Adrenal gland (tissue), 12 donors: ENCODE measurements around the gene STIM1. TPM values are rescaled to one million over a fixed set of nuclear protein-coding genes. Genes with fewer than 3 reads are reported as not detected.

ENCODE experiments used
- DNase-seq, 7 donors: peaks; one replicate each; pipeline ENCODE4 v3.0.0-alpha.2; 2019 to 2020
- H3K27ac ChIP-seq, 5 donors: fragments of 200-600 bp; sonication (generic) in 4 of 5; 1 replicate in 3 of 5; 2 replicates in 2 of 5; pipeline versions ENCODE4 v1.5.1 to v1.8.0; 2016 to 2020; ENCODE audit warnings: mild to moderate bottlenecking in 1 of 5
- H3K27me3 ChIP-seq: fragments of 200-600 bp; 2 replicates; pipeline ENCODE4 v1.8.0; 2021
- H3K36me3 ChIP-seq, 2 donors: fragments of 200-600 bp; replicated peaks in 1 of 2; 1 replicate in 1 of 2; 2 replicates in 1 of 2; pipeline versions ENCODE4 v1.5.1 to v1.8.0; 2018 to 2022
- H3K4me1 ChIP-seq, 2 donors: fragments of 200-600 bp; replicated peaks in 1 of 2; 1 replicate in 1 of 2; 2 replicates in 1 of 2; pipeline versions ENCODE4 v1.5.1 to v1.8.0; 2018 to 2021
- H3K4me3 ChIP-seq, 4 donors: fragments of 200-600 bp; sonication (generic) in 3 of 4; one replicate each; pipeline ENCODE4 v1.5.1; 2016 to 2018
- H3K9me3 ChIP-seq, 3 donors: fragments of 200-600 bp; sonication (generic) in 1 of 3; replicated peaks in 1 of 3; 1 replicate in 2 of 3; 2 replicates in 1 of 3; pipeline versions ENCODE4 v1.5.1 to v1.8.0; 2016 to 2021
- POLR2A ChIP-seq, 2 donors: fragments of 450-650 bp; IDR thresholded peaks; one replicate each; pipeline ENCODE4 v1.6.1; 2017; ENCODE audit warnings: antibody characterized with exemption in 2 of 2, mild to moderate bottlenecking in 2 of 2, moderate library complexity in 1 of 2
- WGBS, 4 donors: extraction: QIAGEN DNeasy Blood & Tissue Kit in 2 of 4; methylation state at CpG; one replicate each; pipeline versions ENCODE4 v1.1.5 to v1.1.7; 2013 to 2017; 5-methylcytosine and 5-hydroxymethylcytosine counted together
- intact Hi-C, 2 donors: fragments of 100-400 bp; cut with DNase I; formaldehyde crosslinking; loops; one replicate each; pipeline versions ENCODE4 v1.14.1 to v1.15.0; 2022 to 2023
- polyA plus RNA-seq, 3 donors: library from polyadenylated mRNA; stranded (reverse); fragments of 200-250 nt in 2 of 3; fragments of 350-450 nt in 1 of 3; fragmentation: Illumina TruSeq in 1 of 3; extraction: RNeasy Lipid Tissue Mini Kit (QIAGEN cat#74804) in 1 of 3; gene quantifications; one replicate each; pipeline ENCODE4 v1.2.3, GENCODE V29; 2013 to 2014
- total RNA-seq, 9 donors: library from RNA; depleted of rRNA in 4 of 9; stranded (reverse); fragments of >200 nt in 4 of 9; fragments of 120-200 nt in 1 of 9; fragmentation: NEBNext Ultra II Directional in 1 of 9; extraction: Animal tissue kit (Norgen Biotek cat#: 25700) in 1 of 9; gene quantifications; one replicate each; pipeline versions ENCODE4 v1.1.0 to v1.2.4, GENCODE V29; 2013 to 2023
- TF ChIP-seq, protein P1 (sequence below), 6 experiments: fragments of 450-650 bp in 4 of 6; fragments of 200-600 bp in 2 of 6; sonication (generic) in 1 of 6; IDR thresholded peaks; 1 replicate in 5 of 6; 2 replicates in 1 of 6; pipeline versions ENCODE4 v1.5.1 to v1.8.0; 2016 to 2021; ENCODE audit warnings: antibody characterized with exemption in 6 of 6, mild to moderate bottlenecking in 2 of 6, moderate library complexity in 1 of 6
- donor health status: healthy with polysubstance abuse.
- donor health status: Bipolar disorder and iron deficiency.
- donor health status: DM: yes; HTN: yes; CAD: no.
- donor health status: DM: no; HTN: no; CAD: no.
- donor health status: DM: no; HTN: no; CAD: no.
- donor health status: DM: yes; HTN: yes; CAD: no.

STIM1 gene
- total and polyA plus RNA-seq, 12 donors: 7.8 to 44.1 (median 32.5) TPM

DNA sequence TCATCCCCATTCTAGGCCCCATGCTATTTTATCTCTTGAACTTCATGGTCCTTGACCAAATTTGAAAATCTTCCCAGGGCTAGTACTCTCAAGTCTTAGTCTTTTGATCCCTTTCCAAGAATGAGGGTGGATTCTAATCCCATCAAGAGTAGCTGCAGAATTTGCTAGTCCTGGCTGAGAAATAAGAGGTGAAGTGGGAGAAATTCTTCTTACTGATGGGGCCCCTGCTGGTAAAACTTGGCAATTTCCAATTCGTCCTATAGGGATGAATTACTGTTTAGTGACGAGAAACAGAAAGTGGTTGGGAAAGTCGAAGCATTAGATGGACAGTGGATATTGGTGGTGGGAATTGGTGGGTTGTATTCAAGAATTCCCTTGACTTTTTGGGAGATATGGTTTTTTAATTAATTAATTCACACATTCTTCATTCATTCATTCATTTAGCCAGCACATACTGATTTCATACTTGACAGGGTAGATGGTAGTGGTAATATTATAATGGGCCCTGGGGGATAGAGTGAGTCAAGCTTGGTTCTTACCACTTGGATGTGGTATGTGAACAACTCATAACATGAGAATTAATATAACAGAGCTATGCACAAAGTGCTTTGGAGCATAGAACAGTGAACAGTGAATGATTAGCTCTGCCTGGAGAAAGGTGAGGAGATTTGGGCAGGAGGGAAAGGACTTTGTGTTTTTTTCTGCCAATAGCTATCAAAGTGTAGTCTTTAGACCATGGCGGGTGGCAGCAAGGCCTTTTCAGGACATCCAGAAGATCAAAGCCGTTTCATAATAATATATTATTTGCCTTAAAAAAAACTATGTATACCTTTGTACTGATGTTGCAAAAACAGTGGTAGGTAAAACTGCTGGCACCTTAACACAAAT is 103.8 kb downstream of the STIM1 start:
- no peak overlapping the region for H3K4me3 ChIP-seq
- H3K27me3 ChIP-seq: no peaks in the 10 kb centered on the region
- no peak overlapping the region for H3K27ac ChIP-seq
- no peaks in the 10 kb centered on the region for H3K4me1 ChIP-seq
- no peak for DNase-seq
- TF ChIP-seq, protein P1, sequence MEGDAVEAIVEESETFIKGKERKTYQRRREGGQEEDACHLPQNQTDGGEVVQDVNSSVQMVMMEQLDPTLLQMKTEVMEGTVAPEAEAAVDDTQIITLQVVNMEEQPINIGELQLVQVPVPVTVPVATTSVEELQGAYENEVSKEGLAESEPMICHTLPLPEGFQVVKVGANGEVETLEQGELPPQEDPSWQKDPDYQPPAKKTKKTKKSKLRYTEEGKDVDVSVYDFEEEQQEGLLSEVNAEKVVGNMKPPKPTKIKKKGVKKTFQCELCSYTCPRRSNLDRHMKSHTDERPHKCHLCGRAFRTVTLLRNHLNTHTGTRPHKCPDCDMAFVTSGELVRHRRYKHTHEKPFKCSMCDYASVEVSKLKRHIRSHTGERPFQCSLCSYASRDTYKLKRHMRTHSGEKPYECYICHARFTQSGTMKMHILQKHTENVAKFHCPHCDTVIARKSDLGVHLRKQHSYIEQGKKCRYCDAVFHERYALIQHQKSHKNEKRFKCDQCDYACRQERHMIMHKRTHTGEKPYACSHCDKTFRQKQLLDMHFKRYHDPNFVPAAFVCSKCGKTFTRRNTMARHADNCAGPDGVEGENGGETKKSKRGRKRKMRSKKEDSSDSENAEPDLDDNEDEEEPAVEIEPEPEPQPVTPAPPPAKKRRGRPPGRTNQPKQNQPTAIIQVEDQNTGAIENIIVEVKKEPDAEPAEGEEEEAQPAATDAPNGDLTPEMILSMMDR (IDR thresholded peaks at IDR 0.05): peak in 2 of 6 experiments; percentile 11 to 13
- no peak for TF ChIP-seq POLR2A (IDR thresholded peaks at IDR 0.05)
- no peaks in the 10 kb centered on the region for H3K36me3 ChIP-seq
- H3K9me3 ChIP-seq: no peaks in the 10 kb centered on the region
- intact Hi-C loops: no loop called here
- 84 to 87% (median 85%) methylated on average over 5 of the region's 5 CpGs for WGBS, 4 donors

DNA sequence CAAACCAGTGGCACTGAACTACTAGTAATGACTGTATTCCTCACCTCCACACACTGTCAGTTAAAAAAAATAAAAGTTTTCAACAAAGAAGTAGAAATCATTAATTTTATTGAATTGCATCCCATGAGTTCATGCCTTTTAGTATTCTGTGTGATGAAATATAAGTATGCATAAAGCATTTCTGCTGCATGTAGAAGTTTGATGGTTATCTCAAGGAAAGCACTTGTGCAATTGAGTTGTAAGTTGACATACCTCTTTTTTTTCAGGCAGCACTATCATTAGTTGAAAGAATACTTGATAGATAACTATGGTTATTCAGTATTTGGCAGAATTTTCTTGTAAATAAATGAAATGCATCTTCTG is 104.4 kb downstream of the STIM1 start:
- H3K27ac ChIP-seq: no peak overlapping the region
- TF ChIP-seq, protein P1 (IDR thresholded peaks at IDR 0.05): no peak
- no peak for TF ChIP-seq POLR2A (IDR thresholded peaks at IDR 0.05)
- H3K4me3 ChIP-seq: no peak overlapping the region
- no peaks in the 10 kb centered on the region for H3K9me3 ChIP-seq
- no peaks in the 10 kb centered on the region for H3K36me3 ChIP-seq
- no peak for DNase-seq
- H3K4me1 ChIP-seq: no peaks in the 10 kb centered on the region
- H3K27me3 ChIP-seq: no peaks in the 10 kb centered on the region
- intact Hi-C loops: no loop called here

DNA sequence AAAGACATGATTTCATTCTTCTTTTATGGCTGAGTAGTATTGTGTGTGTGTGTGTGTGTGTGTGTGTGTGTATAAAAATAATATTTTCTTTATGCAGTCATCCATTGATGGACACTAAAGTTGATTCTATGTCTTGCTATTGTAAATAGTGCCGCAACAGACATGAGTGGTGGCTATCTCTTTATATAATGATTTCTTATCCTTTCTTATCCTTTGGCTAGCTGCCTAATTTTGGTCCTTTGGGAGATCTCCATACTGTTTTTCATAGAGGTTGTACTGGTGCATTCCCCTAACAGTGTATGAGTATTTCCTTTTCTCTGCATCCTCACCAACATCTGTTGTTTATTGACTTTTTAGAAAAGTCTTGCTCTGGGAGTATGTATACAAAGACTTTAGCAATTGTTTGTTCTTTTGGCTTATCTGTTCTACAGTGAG is 107.0 kb downstream of the STIM1 start:
- WGBS, 4 donors: 82 to 95% (median 84%) methylated on average over 1 of the region's 1 CpG
- Histone ChIP-seq H3K36me3 (no peaks in the 10 kb centered on the region), H3K4me1 (peaks cover 0 to 7% of the 10 kb centered on the region in 2 donors), H3K27ac (no peak overlapping the region), H3K9me3 (no peaks in the 10 kb centered on the region), H3K27me3 (no peaks in the 10 kb centered on the region), H3K4me3 (no peak overlapping the region)
- intact Hi-C loops: no loop called here
- TF ChIP-seq POLR2A (IDR thresholded peaks at IDR 0.05): no peak
- DNase-seq: no peak

GRCh38 chr11:3964056-3964455 is 108.6 kb downstream of the STIM1 start:
- peaks cover 0 to 4% of the 10 kb centered on the region in 2 donors for H3K36me3 ChIP-seq
- DNase-seq: no peak
- H3K27me3 ChIP-seq: no peaks in the 10 kb centered on the region
- peaks cover 0 to 7% of the 10 kb centered on the region in 2 donors for H3K4me1 ChIP-seq
- no peak overlapping the region for H3K4me3 ChIP-seq
- H3K9me3 ChIP-seq: no peaks in the 10 kb centered on the region
- intact Hi-C loops: no loop called here
- WGBS, 4 donors: 83 to 90% (median 88%) methylated on average over 2 of the region's 2 CpGs
- H3K27ac ChIP-seq: no peak overlapping the region
- TF ChIP-seq, protein P1 (IDR thresholded peaks at IDR 0.05): no peak
- TF ChIP-seq POLR2A (IDR thresholded peaks at IDR 0.05): no peak
